ENCODE measurements around the gene ABR.

DNA sequence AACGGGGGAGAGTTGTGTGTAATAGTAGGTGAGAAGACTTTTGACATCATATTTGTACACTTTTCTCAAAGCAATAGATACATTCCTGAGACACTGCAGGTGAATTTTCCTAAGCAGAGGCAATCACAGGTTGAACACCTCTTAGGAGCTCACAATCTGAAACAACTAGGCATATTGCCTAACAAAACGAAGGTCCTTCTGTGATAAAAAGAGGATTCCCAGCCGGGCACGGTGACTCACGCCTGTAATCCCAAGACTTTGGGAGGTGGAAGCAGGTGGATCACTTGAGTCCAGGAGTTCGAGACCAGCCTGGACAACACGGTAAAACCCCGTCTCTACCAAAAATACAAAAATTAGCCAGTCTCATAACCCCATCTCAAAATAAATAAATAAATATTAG is 217.6 kb downstream of the ABR start:
- no peak for TF ChIP-seq CTCF (IDR thresholded peaks at IDR 0.05)
- no peak for TF ChIP-seq EZH2 (IDR thresholded peaks at IDR 0.05)
- TF ChIP-seq EZH2phosphoT487 (IDR thresholded peaks at IDR 0.05), result no peak
